Epithelial cell of esophagus (primary cell): Measurements from ENCODE around the gene PLK5.
"Not testable (repeated sequence)": the region's sequence is repeated elsewhere in the genome, so short reads cannot be mapped to it uniquely, and the experiment has no call there.

Experiments
- DNase-seq: peaks from one replicate; pipeline ENCODE4 v3.0.0; 2010; ENCODE audit warnings: low read depth
- H3K4me3 ChIP-seq: 2 replicates; pipeline ENCODE4 v1.5.1; 2011; ENCODE audit warnings: mild to moderate bottlenecking, low read length, control low read depth
- TF ChIP-seq, protein P1 (sequence below): IDR thresholded peaks from 2 replicates; pipeline ENCODE4 v1.5.1; 2011; ENCODE audit warnings: low read depth, mild to moderate bottlenecking, low read length, control low read depth, inconsistent platforms; ENCODE audit not compliant: insufficient read depth; ENCODE audit errors: missing control alignments

Gene PLK5

DNA sequence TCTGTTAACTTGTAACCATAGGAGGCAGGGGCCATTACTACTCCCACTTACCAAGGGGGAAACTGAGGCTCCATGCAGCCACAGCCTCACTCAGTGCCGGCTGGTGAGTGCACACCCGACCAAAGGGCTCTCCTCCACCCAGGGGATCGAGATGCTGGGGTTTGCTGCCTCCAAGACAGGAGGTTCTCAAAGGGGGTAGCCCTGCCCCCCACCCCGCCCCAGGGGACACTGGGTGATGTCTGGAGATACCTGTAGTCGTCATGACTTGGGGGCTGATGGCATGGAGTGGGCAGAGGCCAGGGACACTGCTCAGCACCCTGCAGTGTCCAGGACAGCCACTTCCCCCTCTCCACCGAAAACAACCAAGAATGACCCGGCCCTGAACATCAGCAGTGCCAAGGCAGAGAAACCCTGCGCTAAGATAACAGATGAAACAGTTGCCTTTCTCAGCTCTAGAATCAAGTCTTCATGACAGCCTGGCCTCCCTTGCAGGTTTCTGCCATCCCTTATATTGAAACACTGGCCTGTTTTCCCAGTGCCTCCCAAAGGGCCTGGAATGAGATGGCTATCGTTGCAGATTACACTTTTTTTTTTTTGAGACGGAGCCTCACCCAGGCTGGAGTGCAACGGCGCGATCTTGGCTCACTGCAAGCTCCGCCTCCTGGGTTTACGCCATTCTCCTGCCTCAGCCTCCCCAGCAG, 29.6 kb upstream of the PLK5 start:
- TF ChIP-seq, protein P1, sequence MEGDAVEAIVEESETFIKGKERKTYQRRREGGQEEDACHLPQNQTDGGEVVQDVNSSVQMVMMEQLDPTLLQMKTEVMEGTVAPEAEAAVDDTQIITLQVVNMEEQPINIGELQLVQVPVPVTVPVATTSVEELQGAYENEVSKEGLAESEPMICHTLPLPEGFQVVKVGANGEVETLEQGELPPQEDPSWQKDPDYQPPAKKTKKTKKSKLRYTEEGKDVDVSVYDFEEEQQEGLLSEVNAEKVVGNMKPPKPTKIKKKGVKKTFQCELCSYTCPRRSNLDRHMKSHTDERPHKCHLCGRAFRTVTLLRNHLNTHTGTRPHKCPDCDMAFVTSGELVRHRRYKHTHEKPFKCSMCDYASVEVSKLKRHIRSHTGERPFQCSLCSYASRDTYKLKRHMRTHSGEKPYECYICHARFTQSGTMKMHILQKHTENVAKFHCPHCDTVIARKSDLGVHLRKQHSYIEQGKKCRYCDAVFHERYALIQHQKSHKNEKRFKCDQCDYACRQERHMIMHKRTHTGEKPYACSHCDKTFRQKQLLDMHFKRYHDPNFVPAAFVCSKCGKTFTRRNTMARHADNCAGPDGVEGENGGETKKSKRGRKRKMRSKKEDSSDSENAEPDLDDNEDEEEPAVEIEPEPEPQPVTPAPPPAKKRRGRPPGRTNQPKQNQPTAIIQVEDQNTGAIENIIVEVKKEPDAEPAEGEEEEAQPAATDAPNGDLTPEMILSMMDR: no peak
- no peak overlapping the region for H3K4me3 ChIP-seq
- no peak for DNase-seq

DNA sequence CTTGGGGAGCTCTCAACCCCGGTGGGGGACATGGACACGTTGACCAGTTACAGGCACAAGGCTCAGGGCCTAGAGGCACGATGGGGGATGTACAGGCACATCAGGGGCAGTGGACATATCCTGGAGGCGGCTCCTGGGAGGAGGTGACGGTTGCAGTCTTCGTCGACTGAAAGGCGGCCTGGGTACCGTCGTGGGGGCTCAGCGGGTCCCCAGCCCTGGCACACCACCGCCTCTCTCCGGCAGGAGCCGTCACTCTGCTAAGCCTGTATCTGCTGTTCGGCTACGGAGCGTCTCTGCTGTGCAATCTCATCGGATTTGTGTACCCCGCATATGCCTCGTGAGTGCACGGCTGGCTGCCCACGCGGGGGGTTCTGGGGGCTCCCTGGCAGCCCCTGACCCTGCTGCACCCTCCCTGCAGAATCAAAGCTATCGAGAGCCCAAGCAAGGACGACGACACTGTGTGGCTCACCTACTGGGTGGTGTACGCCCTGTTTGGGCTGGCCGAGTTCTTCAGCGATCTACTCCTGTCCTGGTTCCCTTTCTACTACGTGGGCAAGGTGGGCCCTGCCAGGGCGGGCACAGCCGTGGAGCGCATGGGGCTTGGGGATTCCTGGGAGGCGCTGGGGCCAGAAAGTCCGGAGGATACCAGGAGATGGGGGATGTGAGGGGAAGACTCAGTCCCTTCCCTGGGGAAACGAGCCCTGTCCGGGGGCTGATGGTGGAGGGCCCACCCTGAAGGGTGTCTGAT, 28.7 kb upstream of the PLK5 start:
- no peak overlapping the region for H3K4me3 ChIP-seq
- no peak for DNase-seq
- TF ChIP-seq, protein P1: no peak

GRCh38 chr19:1495799-1496713, 27.8 kb upstream of the PLK5 start:
- peak; percentile 48 for DNase-seq
- H3K4me3 ChIP-seq: no peak overlapping the region
- TF ChIP-seq, protein P1: no peak

DNA sequence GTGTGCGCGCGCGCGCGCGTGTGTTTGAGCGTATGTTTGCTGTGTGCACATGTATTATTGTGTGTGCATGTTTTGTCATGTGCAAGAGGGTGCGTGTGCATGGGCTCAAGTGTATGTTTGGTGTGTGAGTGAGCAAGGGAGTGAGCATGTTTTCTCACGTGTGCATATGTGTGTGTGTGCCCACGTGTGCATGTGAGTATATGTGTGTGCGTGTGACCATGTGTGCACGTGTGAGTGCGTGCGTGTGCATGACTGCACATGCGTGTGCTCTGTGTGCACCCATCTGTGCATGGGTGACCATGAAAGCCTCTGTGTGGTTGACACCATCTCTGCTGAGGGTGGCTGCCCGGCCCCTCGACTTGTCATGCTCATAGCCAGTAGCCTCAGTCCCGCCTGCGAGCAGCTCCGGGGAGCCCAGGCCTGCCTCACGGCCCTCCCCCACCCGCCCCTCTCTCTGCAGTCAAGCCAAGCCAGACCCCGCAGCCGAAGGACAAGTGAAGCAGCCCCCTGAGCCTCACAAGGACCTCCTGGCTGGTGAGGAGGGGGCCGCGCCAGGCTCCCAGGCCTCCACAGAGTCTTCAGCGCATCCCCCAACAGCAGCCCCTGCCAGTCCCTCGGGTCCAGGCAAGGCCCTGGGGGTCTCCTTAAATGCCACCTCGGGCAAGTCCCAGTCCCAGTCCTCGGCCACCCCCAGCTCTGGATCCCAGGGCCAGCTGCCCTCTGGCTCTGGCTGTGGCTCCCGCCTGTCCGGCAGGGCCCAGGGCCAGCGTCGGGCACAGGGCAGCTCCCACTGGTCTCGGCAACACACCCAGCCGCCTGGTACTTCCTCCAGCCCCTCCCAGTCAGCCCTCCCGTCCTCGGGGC, 26.9 kb upstream of the PLK5 start:
- H3K4me3 ChIP-seq: no peak overlapping the region

DNA sequence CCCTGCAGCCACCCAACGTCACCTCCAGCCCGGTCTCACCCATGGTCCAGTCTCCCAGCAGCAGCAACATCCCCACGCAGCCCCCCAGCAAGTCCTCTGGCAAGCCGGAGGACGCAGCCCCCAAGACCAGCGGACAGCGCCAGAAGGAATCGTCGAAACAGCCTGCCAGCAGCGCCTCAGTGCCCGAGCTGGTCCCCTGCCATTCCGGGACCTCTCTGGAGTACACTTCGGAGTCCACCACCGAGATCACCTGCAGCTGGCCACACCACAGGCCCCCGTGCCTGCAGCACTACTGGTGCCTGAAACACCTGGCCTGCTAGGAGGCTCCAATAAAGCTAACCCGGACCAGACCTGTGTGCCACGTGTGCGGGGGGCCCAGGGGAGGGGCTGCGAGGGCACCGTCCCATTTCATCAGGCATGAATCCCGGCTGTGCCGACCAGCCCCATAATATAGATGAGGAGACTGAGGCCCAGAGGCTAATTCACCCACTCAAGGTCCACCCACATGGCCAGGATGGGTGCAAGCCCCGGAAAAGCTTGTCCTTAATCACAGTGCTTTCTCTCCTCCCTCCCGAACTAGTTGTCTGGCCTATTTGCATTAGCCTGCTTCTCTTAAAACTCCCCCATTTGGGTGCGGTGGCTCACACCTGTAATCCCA, 26.2 kb upstream of the PLK5 start:
- DNase-seq: no peak
- no peak overlapping the region for H3K4me3 ChIP-seq
- TF ChIP-seq, protein P1: no peak

More for the DNA sequence above, 26.9 kb upstream of the PLK5 start:
- TF ChIP-seq, protein P1: no peak
- no peak for DNase-seq

- H3K4me3 ChIP-seq, DNase-seq: not testable (repeated sequence)
Observed at GRCh38 chr19:1499231-1499630, 24.6 kb upstream of the PLK5 start.
